Hematopoietic multipotent progenitor cell (in vitro differentiated cells): ENCODE data around the gene CD55. TPM values are rescaled to one million over a fixed set of nuclear protein-coding genes. Genes with fewer than 3 reads are reported as not detected.
A peak's percentile ranks its signal among the peaks of the same experiment; 100 is the strongest.
"Not testable (repeated sequence)": the region's sequence is repeated elsewhere in the genome, so short reads cannot be mapped to it uniquely, and the experiment has no call there.

ENCODE experiments used
- DNase-seq, 3 donors: peaks; one replicate each; pipeline ENCODE4 v3.0.0-alpha.2; 2011 to 2015; ENCODE audit warnings: low read depth in 2 of 3, low spot score in 2 of 3
- total RNA-seq: library from RNA; depleted of rRNA; stranded (reverse); fragments of >200 nt; gene quantifications from one replicate; pipeline ENCODE4 v1.2.3, GENCODE V29; 2012

The CD55 gene
- total RNA-seq, 1 donor, result 40.7 TPM

- DNase-seq, result no peak
These were observed 16.6 kb upstream of the CD55 start for GRCh38 chr1:207304710-207305488.

GRCh38 chr1:207305489-207305873, 16.0 kb upstream of the CD55 start:
- no peak for DNase-seq

- DNase-seq, result no peak
These were observed 15.5 kb upstream of the CD55 start for GRCh38 chr1:207306023-207306422.

- DNase-seq, result no peak
These were observed 14.9 kb upstream of the CD55 start for GRCh38 chr1:207306603-207307002.

- no peak for DNase-seq
These were observed 12.9 kb upstream of the CD55 start for GRCh38 chr1:207308451-207309190.

GRCh38 chr1:207309745-207310273, 11.7 kb upstream of the CD55 start:
- DNase-seq, result peak in 2 of 3 donors; percentile 39 to 57

GRCh38 chr1:207311888-207312603, 9.4 kb upstream of the CD55 start:
- no peak for DNase-seq

- no peak for DNase-seq
These were observed 8.9 kb upstream of the CD55 start for GRCh38 chr1:207312604-207312920.

- DNase-seq, result no peak
These were observed 8.3 kb upstream of the CD55 start for GRCh38 chr1:207313131-207313530.

- DNase-seq, result no peak
These were observed 6.7 kb upstream of the CD55 start for GRCh38 chr1:207314816-207315215.

- no peak for DNase-seq
These were observed 6.0 kb upstream of the CD55 start for GRCh38 chr1:207315435-207315834.

GRCh38 chr1:207316141-207316540, 5.3 kb upstream of the CD55 start:
- no peak for DNase-seq

GRCh38 chr1:207316622-207317391, 4.7 kb upstream of the CD55 start:
- DNase-seq, result peak in 2 of 3 donors; percentile 47 to 69

- DNase-seq, result no peak
These were observed 3.9 kb upstream of the CD55 start for GRCh38 chr1:207317561-207317960.

- no peak for DNase-seq
These were observed 3.3 kb upstream of the CD55 start for GRCh38 chr1:207318072-207318619.

- no peak for DNase-seq
These were observed 2.3 kb upstream of the CD55 start for GRCh38 chr1:207319199-207319598.

GRCh38 chr1:207320105-207320504, 1.4 kb upstream of the CD55 start:
- not testable (repeated sequence) for DNase-seq

- DNase-seq, result no peak
These were observed 540 bp downstream of the CD55 start for GRCh38 chr1:207321790-207322645.

- no peak for DNase-seq
These were observed 2.1 kb downstream of the CD55 start for GRCh38 chr1:207323425-207324225.
